ENCODE results near the gene SH3BGRL3.

GRCh38 chr1:26291939-26292338, 12.1 kb downstream of the SH3BGRL3 start:
- TF ChIP-seq EZH2 (IDR thresholded peaks at IDR 0.05; ENCODE audit: borderline replicate concordance, insufficient read depth, low read length, poor library complexity, severe bottlenecking) (no peak), CTCF (IDR thresholded peaks at IDR 0.05; ENCODE audit: poor library complexity, severe bottlenecking) (no peak), SMC3 (conservative IDR thresholded peaks at IDR 0.05; ENCODE audit: poor library complexity) (no peak)
- TF ChIP-seq, protein P1, sequence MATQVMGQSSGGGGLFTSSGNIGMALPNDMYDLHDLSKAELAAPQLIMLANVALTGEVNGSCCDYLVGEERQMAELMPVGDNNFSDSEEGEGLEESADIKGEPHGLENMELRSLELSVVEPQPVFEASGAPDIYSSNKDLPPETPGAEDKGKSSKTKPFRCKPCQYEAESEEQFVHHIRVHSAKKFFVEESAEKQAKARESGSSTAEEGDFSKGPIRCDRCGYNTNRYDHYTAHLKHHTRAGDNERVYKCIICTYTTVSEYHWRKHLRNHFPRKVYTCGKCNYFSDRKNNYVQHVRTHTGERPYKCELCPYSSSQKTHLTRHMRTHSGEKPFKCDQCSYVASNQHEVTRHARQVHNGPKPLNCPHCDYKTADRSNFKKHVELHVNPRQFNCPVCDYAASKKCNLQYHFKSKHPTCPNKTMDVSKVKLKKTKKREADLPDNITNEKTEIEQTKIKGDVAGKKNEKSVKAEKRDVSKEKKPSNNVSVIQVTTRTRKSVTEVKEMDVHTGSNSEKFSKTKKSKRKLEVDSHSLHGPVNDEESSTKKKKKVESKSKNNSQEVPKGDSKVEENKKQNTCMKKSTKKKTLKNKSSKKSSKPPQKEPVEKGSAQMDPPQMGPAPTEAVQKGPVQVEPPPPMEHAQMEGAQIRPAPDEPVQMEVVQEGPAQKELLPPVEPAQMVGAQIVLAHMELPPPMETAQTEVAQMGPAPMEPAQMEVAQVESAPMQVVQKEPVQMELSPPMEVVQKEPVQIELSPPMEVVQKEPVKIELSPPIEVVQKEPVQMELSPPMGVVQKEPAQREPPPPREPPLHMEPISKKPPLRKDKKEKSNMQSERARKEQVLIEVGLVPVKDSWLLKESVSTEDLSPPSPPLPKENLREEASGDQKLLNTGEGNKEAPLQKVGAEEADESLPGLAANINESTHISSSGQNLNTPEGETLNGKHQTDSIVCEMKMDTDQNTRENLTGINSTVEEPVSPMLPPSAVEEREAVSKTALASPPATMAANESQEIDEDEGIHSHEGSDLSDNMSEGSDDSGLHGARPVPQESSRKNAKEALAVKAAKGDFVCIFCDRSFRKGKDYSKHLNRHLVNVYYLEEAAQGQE (IDR thresholded peaks at IDR 0.05; ENCODE audit: borderline replicate concordance), result no peak
